COR-L47 (cell line): Measurements from ENCODE around the gene RPL35A.
"Not testable (repeated sequence)": the region's sequence is repeated elsewhere in the genome, so short reads cannot be mapped to it uniquely, and the experiment has no call there.

ENCODE experiments used
- DNase-seq: peaks from one replicate; lab custom pipeline; 2025; lab: John Stamatoyannopoulos, UW

The RPL35A gene

DNA sequence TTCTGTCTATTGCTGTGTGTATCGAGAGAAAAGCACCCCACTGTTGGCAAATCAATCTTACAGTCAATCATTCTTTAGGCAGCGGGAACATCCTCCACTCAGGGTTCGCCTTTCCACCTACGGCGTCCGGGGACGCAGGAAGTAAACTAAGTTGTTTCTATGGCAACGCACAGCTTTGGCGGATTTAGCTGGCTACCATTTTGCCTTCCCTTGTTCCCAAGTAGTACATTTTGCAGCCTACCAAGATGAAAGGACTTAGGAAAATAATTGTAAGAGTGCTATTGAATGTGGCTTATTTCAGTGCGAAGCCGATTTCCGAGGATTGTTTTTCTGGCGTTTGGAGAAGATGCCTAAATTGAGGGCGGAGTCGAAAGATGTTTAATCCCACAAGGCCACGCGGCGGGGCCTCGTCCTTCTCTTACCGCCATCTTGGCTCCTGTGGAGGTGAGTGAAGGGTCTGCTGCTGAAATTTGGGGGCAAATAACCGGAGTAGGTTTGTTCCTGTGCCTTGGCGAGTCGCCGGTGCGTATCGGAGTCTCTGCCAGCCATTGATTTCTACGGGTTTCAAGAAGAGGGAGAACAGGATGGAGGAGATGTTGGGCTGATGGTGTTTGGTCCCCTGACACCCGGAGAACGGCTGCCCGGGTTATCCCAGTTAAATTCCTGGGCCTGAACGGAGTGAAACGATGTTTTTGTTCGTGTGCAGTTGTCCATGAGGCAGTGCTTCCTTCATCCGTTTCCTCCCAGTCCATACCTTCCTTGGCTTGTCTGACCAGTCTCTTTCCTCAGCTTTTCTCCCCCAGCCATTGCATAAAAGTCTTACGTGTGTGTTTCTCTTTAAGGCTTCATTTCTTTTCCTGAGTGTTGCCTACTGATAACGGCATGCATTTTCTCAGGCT, at the start of gene RPL35A:
TSS of gene RPL35A (plus strand) at position 413 of the 899 bp plus-strand sequence. CDS start 778 bp downstream, outside the sequence.
- peak; percentile 100 for DNase-seq

DNA sequence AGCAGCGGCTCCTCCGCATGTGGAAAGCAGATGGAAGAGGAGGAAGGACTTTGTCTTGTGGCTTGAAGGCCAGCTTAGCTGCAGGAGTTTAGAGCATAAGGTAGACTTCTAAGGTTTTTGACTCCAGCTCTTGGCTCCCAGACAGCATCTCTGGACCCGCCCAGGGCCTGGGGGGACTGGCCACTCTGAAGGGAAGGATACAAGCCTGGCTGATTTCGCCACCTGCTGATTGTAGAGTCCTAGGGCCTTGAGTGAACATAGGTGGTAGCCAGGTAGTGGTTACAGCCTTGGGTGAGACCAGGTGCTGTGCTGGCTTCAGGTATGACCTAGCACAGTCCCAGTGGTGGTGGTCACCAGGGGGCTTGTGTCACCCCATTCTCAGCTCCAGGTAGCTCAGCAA, 48.4 kb upstream of the RPL35A start:
- DNase-seq: no peak

DNA sequence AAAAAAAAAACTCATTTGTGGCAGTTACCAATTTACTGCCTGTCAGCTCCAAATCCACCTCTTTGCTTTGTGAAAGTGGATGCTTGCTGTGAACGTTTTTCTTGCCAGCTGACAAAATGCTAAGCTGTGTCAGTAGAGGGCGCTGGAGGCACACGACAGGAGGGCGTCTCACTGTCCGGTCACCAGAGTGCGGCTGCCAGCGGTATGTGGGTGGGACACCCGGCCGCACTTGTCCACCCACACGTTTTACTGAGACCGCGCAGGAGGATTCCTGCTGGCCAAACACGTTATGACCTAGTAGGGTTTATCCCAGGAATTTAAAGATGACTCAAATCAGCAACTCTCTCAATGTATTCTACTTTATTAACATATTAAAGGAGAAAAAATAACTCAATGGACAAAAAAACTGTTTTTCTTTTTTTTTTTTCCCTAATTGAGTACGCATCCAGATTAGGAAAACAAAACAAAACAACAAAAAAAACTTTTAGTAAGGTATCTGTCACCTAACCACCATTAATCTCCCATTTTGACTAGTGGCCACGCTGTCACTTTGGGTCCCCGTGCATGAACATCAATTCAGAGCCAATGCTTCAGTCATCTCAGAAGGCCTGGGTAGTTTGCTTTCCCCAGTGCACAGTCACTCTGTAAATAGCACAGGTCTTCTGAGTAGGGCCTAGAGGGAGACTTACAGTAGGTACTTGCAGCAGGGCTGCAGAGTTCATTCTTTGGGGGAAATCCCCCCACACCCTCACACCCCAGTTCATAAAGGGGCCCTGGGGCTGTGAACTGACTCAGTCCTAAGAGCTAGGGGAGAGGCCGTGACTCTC, 43.8 kb upstream of the RPL35A start:
- DNase-seq: peak; percentile 76

DNA sequence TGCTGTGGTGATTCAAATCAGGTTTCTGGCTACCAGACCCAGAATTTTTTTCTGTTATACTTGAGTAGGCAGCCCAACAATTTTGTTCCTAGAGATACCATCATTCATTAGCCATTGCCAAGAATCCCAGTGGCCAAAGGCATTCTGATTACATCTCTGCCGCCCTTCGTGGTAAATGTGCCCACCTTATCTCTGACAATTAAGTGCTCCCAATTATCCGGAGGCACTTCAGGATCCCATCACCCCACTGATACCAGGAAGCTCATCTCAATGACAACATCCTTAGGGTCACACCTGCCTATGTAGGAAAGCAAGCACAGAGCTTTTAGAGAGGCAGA, 43.2 kb upstream of the RPL35A start:
- no peak for DNase-seq

DNA sequence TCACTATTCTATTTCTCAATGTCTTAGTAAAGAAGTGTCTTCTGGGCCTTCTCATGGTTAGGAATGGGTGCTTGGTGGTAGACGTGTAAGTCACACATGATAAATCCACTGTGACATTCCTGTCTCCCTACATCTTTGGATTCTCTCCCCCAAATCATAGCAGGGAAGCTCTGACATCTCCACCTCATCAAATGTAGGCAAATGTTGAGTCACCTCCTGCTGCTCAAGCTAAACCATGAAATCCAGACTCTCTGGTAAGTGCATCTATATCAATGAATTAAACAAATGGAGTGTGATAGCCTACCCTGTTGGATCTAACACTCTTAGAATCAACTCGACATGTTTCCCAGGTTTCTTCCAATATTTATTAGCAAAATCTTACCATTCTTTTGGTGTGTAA, 42.8 kb upstream of the RPL35A start:
- no peak for DNase-seq

DNA sequence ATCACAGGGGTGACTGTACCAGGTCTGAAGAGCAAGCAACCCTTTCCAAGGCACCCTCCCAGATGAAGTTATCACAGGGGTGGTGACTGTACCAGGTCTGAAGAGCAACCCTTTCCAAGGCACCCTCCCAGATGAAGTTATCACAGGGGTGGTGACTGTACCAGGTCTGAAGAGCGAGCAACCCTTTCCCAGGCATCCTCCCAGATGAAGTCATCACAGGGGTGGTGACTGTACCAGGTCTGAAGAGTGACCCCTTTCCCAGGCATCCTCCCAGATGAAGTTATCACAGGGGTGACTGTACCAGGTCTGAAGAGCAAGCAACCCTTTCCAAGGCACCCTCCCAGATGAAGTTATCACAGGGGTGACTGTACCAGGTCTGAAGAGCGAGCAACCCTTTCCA, 41.4 kb upstream of the RPL35A start:
- not testable (repeated sequence) for DNase-seq

DNA sequence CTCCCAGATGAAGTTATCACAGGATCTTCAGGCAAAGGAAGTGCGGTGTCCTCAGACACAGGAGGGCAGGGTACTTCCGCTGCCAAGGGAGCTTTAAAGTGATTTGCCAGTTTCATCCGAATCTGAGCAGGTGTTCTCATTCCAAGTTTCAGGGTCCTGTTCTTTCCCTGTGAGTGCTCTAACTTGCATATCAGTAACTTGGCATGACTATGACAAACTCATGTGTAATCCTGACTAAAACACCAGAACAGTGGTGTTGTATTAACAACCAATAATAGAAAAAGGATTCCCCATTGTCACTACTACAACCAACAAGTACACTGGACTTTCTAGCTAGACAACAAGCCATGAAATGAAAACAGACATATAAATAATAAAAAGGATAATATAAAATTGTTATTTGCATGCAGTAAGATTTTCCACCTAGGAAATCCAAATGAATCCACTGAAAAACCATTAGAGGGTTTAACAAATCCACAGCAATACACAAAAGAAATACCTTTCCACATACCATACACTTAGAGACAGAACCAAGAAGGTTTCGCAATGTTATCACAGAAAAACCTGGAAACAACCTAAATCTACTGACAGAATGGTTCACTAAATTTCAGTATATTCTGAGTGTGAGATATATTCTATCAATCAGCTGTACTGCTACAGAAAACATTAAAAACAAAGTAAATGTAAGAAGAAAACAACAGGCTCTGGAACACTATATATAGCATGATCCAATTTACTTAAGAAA, 40.9 kb upstream of the RPL35A start:
- DNase-seq: no peak

DNA sequence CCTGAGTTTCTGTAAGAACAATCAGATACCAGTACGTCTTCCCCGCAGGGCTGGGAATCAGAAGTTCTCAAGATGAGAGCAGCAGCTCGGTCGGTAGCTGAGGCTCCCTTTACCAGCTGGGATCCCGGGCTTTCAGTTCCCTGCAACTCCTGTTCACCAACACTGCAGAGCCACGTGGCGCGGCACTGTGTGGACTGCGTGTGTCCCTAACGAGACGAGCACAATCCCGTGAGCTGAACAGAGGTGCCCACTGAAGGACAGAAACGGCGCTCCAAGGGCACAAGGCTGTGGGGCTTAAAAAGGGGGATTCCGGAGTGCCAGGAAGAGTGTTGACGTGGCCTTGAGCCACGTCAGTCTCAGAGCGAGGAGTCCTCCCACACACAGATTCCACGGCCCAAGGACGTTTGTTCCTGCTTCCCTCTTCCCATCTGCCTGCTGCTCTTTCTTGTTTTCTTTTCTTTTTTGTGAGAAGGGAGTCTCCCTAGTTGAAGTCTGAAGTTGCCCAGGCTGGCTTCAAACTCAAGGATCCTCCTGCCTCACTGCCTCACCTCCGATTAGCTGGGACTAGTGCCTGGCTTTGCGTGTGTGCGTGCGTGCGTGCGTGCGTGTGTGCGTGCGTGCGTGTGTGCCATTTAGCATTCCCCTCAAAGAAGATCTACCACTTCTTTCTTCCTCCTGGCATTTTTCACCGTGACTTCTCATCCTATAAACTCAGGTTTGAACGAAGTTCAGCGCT, 37.1 kb upstream of the RPL35A start:
- DNase-seq: no peak

DNA sequence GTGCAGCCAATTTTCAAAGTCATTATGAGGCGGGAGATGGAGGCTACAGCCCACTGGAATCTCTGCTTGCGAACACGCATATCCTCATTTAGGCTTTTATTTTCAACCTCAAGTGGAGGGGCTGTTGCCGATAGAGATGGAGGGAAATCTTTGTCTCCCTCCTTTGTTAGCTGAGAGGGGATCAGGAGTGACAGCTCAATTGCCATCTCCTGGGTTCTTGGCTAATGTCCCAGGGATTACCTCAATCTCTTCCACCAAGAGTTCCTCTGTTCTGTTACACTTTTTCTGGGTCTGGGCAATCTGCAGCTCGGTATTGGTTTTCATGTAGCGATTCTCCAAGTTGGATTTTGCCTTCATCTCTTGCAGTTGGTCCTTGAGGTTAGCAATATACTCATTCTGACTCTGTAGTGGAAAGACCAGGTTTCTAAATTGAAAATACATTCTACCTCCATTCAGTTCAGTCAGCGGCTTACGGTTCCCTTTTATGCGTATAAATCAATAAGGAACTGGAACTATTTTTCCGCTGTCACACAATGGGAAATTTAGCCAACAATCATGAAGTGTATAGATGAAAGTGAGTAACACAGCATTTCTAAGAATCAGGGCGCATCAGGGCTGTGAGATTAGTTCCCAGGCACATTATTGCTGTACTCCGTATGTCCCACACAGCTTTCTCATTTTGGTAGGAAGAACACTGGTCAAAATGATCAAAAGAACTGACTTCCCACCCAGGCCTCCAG, 36.2 kb upstream of the RPL35A start:
- peak; percentile 10 for DNase-seq

DNA sequence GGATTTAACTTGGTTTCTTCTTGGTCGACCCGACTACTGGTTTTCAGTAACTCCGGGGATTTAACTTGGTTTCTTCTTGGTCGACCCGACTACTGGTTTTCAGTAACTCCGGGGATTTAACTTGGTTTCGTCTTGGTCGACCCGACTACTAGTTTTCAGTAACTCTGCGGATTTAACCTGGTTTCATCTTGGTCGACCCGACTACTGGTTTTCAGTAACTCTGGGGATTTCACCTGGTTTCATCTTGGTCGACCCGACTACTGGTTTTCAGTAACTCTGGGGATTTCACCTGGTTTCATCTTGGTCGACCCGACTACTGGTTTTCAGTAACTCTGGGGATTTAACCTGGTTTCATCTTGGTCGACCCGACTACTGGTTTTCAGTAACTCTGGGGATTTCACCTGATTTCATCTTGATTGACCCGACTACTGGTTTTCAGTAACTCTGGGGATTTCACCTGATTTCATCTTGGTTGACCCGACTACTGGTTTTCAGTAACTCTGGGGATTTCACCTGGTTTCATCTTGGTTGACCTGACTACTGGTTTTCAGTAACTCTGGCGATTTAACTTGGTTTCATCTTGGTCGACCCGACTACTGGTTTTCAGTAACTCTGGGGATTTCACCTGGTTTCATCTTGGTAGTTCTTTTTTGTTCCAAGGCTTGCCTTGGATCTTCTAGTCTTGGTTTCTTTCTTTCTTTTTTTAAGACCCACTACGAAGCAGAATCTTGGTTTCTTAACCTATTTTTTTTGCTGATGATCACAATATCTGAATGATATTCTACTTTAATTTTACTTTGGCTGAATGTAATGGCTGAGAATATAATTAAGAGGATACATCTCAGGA, 28.3 kb upstream of the RPL35A start:
- DNase-seq: not testable (repeated sequence)

DNA sequence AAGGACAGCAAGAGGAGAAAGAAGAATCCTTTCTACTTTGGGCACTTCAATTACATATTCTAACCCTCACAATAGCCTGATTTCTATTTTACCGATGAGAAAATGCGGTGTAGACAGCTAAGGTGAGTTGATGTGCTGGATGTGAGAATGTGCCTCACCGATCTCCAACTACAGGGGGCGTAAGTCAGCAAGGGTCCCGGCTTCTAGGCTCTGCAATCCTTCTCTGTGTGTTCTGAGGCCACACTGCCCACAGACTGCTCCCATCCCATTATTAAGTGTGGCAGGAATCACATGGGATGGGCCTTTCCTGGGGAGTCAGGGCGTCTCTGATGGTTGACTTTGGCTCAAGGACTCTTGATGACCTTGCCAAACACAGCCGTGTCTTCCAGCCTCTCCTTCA, 23.6 kb upstream of the RPL35A start:
- DNase-seq: no peak

DNA sequence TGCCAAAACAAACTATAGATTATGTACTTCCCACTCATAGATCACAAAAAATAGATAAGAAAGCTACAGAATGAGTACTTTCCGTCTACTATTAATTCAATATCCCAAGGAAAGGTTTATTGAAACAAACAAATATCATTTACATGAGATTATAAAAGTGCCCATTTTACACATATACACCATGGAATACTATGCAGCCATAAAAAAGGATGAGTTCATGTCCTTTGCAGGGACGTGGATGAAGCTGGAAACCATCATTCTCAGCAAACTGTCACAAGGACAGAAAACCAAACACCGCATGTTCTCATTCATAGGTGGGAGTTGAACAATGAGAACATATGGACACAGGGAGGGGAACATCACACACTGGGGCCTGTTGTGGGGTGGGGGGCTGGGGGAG, 22.4 kb upstream of the RPL35A start:
- DNase-seq: not testable (repeated sequence)

DNA sequence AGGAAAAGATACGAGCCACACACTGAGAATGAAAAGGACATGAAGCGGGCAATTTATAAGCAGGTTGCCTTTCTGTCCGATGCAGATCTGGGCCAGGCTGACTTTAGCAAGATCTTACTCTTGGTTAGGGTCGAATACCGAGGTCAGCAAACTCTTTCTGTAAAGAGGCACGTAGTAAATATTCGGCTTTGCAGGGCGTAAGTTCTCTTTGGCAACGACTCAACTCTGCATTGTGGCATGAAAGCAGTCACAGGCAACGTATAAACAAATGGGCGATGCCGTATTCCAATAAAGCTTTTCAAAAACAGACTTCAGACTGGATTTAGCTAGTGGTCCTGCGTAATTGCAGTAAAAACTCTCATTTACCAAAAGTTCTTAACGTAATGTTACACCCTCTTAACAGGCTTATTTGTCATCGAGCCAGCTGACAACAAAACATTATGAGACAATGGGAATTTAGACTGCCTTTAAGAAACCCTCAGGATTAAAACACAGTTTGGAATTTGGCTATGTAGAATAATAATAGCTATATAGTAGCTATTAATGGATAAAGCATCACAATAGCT, 13.1 kb upstream of the RPL35A start:
- DNase-seq: no peak

DNA sequence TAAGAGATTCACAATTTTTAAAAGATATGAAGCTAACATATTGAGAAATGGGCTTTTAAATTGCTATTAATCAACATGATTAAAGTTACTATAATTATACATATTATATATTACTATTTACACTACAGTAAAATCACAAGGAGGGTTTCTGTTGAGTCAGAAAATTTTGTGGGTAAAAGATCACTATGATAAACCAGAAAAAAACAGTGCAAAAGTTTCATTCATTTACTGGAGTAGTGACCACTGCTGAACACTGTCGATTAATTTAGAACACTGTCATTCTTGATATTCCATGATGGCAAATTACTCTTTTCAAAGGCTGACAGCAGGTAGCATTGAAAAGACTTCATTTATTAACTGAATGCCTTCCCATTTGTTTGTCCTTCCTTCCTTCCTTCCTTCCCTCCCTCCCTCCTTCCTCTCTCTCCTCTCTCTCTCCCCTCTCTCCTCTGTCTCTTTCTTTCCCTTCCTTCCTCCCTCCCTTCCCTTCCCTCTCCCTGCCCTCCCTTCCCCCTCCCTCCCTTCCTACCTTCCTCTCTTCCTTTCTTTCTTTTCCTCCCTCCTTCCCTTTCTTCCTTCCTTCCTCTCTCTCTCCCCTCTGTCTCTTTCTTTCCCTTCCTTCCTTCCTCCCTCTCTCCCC, 9.1 kb upstream of the RPL35A start:
- no peak for DNase-seq

DNA sequence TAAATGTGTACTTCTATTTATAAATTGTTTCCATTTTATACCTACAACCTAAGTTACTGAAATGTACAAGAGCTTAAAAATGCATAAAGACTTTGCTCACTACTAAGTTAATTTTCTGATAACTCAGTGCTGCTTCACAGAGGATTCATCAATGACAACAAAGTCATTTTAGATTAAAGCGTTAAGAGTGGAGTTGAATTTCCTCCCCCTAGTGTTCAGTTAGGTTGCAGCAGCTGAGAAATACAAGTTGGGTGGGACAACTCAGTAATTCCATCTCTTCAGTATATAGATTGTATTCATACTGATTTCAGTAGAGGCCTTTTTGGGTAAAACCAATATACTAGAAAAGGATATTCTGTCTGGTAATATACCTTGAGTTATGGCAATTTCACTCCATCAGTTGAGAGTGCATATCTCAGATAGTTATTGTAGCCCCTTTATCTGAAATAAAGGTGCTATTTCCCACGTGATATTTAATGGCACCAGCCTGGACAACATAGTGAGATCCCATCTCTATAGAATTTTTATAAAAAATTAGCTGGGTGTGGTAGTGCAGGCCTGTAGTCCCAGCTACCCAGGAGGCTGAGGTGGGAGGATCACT, 6.9 kb upstream of the RPL35A start:
- no peak for DNase-seq

DNA sequence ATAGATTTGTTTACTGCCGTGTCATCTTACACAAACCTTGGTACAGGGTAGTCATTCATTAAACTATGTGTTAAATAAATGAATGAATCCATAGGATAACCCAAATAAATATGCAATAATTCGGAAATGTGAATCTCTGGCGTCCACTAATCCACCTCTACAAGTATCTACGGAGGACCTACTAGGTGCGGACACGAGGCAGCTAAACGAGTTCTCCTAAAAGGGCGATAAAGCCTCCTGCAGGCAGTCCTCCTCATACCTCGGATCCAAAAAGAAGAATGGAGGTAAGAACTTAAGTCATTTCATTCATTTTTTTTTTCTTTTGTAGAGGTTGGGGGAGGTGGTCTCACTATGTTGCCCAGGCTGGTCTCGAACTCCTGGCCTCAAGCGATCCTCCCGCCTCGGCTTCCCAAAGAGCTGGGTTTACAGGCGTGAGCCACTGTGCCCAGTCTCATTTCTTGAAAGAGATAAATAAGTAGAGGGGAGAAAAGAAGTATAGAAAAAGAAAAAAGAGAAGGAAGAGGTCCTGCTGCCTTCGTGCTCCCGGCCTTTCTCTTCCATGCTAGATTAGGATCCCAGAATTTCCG, 706 bp upstream of the RPL35A start:
- no peak for DNase-seq

DNA sequence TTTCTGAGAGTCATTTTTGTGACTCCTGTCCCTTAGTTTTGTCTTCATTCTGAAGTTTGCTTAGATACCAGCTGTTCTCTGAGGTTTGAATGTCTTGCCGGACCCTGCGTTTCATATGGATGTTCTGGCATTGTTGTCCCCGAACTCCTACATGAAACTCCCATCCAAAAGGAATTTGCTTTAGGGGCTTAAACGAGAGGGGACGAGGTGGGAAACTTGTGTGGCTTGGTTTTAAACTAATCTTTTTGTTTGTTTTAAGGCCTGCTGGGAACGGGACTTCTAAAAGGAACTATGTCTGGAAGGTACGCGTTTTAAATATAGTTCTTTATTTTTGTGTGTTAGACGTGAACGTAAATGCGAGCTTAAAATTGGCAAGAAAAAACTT, 679 bp downstream of the RPL35A start:
- no peak for DNase-seq

DNA sequence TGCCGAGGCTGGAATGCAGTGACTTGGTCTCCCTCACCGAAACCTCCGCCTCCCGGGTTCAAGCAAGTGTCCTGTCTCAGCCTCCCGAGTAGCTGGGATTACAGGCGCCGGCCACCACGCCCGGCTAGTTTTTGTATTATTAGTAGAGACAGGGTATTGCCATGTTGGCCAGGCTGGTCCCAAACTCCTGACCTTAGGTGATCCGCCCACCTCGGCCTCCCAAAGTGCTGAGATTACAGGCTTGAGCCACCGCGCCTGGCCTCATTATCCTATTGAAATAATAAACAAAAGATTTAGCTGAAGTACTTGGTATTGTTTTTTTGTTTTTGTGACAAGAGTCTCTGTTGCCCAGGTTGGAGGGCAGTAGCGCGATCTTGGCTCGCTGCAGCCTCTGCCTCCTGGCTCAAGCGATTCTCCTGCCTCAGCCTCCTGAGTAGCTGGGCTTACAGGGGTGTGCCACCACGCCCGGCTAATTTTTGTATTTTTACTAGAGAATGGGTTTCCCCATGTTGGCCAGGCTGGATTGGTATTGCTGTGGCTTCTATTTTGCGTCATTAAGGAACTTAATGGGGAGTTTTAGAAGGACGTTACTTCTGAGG, 1.5 kb downstream of the RPL35A start:
- DNase-seq: no peak
